Measurements from ENCODE around the gene GASK1A.

DNA sequence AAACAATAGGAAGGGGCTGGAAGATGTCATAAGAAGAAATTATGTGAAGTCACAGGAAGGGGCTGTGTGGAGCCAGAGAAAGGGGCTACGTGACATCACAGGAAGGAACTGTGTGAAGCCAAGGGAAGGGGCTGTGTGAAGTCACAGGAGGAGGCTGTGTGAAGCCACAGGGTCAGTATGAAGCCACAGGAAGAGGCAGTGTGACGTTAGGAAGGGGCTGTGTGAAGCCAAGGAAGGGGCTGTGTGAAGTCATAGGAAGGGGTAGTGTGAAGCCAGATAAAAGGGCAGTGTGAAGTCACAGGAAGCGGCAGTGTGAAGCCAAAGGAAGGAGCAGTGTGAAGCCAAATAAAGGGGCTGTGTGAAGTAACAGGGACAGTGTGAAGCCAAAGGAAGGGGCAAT lies 32.5 kb downstream of the GASK1A start:
- TF ChIP-seq, protein P1, sequence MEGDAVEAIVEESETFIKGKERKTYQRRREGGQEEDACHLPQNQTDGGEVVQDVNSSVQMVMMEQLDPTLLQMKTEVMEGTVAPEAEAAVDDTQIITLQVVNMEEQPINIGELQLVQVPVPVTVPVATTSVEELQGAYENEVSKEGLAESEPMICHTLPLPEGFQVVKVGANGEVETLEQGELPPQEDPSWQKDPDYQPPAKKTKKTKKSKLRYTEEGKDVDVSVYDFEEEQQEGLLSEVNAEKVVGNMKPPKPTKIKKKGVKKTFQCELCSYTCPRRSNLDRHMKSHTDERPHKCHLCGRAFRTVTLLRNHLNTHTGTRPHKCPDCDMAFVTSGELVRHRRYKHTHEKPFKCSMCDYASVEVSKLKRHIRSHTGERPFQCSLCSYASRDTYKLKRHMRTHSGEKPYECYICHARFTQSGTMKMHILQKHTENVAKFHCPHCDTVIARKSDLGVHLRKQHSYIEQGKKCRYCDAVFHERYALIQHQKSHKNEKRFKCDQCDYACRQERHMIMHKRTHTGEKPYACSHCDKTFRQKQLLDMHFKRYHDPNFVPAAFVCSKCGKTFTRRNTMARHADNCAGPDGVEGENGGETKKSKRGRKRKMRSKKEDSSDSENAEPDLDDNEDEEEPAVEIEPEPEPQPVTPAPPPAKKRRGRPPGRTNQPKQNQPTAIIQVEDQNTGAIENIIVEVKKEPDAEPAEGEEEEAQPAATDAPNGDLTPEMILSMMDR (conservative IDR thresholded peaks at IDR 0.05; ENCODE audit: low read length): no peak
- no peak for TF ChIP-seq EZH2phosphoT487 (IDR thresholded peaks at IDR 0.05; ENCODE audit: borderline replicate concordance, low read depth, low read length)

Data from OCI-LY7 (cell line).